Activated CD4-positive, alpha-beta T cell treated with anti-CD3 and anti-CD28 coated beads for 48 hours (primary cell): ENCODE results near the gene C1QTNF1.
"Not testable (repeated sequence)": the region's sequence is repeated elsewhere in the genome, so short reads cannot be mapped to it uniquely, and the experiment has no call there.

Experiments
- DNase-seq: peaks from one replicate; pipeline ENCODE4 v3.0.0-alpha.2; 2020

C1QTNF1 gene

DNA sequence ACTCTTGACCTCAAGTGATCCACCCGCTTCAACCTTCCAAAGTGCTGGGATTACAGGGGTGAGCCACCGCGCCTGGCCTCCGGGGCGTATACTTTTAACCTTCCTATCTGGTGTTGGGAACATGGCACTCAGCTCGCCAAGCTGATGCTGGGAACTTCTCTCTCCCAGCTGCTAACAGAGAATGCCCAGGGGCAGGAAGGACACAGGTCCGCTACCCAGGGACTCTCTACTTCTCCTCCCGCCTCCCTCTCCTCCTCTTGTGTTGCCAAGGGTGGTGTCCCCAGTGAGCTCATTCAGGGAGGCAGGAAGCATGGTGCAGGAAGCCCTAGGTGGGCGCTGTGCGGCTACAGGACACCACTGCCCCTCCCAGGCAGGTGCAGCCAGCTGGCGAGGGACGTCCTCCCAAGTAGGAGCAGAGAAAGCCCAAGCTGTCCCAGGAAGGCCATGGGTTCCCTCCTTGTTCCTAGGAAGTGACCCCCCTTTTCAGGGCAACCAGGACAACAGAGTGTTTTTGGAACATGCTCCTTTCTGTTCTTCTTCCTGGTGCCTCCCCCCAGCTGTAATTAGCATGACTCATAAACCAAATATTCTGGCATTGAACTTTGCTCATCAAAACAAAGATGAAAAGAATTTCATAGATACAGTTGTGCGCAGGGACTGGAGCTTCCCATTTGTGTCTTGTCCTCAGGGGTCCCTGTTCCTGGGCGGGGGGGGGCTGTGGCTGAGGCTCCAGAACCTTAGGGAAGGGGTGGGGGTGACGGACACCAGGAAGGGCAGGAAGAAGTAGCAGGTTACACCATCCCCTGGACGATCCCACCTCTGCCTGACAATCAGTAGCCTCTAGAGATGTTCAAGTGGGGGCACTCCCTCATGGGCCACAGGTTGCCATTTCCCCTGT, 2.7 kb downstream of the C1QTNF1 start:
- DNase-seq = no peak

DNA sequence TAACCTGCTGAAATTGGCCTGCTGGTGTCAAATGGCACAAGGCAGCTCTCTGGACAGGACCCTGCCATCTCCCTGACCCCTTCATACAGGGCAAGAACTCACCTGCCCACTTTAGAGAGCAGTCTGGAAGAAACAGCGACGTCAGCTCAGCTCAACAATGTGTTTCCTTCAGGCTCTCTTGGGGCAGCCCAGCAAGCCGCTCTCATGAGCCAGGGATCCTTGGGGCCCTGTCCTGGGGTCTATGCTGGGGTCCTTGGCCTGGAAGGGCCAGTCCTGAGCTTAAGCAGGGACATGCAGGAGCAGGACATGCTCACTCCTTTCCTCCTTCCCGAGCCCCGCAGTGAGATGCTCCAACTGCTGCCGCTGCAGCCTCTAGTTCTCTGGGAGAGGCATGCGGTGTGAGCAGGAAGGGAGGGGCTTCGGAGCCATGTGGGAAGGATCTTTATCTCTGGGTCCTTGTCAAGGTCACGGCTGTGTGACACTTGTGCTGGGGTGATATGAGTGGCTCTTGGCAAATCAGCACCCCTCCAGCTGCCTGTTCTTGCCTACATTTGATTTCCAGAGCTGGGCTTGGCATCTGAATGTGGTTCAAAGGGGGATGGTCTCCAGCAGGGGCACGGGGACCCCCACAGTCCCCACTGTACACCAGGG, 3.4 kb downstream of the C1QTNF1 start:
- DNase-seq = no peak

DNA sequence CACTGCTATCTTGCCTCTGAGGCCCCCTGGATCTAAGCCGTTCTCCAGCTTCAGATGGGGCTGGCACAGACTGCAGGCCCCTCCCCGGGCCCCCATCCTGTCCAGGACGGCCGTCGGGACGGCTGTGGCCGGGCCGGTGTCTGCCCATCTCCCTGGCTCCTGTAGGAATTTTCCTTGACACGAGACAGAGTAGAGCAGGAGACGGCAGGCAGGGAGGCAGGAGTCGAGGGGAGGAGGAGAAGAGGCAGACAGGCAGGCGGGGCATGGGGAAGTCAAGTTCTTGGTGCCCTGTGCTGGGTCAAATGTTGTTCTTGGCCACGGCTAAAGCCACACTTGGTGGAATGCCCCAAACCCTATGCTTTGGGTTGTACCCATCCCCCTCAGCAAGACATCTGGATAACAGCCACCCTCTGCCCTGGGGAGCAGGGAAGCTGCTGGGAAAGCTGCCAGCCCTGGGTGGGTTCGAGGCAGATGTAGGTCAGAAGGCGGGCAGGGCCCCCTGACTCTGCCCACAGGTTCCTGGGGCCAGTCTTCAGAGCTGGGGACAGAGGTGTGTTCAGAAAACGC, 4.0 kb downstream of the C1QTNF1 start:
- no peak for DNase-seq

DNA sequence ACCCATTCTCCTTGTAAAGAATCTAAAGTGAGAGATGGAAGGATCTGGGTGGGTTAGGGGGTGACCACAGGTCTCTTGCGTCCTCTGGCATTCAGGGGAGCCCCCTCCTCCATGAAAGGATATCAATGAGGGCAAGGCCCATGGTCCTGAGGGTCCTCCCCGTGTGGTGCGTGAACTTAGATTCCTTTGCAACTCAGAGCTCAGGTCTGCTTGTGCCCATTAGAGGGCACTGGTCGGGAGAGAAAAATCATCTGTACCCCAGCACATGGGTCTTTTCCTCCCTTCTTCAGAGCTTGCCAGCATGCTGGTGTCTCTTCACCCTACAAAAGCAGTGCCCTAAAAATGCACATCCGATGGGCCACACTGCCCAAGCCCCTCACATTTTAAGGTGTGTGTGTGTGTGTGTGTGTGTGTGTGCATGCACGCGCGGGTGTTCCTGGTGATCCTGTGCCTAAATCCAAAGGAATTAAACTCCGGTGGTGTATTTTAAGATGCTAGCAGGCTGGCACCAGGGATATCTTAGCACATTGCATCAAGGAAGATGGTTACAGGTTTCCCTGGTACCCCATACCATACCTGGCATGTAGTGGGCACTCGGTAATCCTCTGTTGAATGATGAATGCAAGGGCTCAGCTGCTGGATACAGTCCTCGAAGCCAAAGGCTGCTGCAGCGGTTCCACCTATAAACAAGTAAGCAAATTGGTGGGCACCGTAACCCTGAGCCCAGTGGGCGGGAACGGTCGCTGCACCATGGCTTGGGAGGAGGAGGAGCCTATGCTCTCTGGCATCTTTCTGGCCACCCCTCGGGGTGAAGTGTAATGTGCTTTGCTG, 4.7 kb downstream of the C1QTNF1 start:
- no peak for DNase-seq

DNA sequence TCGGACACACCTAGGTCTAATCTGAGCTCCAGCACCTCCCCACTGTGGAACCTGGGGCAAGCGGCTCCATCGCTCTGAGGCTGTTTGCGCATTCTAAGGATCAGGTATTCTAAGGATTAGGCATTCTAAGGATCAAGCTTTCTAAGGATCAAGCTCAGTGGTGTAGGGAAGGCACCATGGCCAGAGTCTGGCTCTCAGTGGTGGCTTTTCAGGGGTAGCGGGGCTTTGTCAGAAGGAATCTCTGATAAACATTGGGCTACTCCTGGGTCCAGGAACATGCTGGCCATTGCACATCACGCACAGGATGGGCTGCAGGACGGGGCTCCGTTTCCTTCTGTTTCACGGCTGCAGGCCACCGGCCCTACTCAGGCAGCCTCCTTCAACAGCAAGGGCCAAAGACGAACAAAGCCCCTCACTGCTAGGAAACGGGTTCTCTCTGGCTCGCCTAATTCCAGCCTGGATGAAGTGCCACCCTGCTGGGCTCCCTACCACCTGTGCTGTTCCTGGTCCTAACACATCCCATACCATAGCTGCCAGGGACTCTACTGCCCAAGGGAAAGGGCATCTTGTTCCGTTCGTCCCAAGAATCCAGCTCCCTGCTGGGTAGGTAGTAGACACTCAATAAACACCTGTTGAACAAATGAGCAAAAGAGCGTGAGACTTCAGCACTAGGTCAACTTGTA, 5.5 kb downstream of the C1QTNF1 start:
- no peak for DNase-seq

DNA sequence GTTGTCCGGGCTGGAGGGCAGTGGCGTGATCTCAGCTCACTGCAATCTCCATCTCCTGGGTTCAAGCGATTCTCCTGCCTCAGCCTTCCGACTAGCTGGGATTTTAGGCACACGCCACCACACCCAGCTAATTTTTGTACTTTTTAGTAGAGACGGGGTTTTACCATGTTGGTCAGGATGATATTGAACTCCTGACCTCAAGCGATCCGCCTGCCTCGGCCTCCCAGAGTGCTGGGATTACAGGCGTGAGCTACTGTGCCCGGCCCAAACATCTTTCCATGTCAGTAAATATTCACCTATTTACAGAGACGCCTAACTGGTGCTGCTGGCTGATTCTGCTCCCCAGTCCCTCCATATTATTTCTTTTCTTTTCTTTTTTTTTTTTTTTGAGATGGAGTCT, 6.7 kb downstream of the C1QTNF1 start:
- DNase-seq = not testable (repeated sequence)

DNA sequence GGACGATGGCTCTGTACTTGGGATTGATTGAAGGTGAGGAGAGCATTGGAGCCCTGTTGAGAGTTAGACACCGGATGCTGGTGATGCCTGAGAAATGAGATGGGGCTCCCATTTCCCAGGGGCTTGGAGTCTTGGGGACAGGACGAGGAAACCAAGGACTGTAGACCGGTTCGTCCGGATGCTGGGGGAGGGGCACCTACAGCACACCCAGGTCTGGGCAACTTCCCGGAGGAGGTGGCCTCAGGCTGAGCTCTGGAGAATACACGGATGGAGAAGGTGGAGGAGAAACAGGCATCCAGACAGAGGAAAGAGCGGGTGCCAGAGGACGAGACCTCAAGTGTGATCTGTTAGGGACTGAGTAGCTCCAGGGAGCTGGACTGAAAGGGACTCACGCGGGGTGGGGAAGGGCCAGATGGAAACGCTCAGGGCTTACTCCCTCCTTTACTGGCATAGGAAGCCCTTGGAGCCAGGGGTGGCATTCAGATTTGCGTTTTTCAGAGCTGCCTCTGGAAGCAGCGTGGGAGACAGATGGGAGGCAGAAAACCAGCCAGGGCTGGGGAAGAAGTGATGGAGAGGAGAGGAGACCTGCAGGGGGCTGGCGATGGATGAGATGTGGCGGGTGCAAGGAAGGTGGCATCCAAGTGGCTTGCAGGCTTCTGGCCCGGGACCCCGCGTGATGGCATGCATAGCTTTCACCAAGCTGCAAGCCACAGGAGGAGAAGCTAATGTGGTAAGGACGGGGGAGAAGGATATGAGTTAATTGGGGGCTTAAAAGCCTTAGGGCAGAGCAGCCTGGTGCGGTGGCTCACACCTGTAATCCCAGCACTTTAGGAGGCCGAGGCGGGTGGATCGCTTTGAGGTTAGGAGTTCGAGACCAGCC, 8.3 kb downstream of the C1QTNF1 start:
- DNase-seq = no peak

DNA sequence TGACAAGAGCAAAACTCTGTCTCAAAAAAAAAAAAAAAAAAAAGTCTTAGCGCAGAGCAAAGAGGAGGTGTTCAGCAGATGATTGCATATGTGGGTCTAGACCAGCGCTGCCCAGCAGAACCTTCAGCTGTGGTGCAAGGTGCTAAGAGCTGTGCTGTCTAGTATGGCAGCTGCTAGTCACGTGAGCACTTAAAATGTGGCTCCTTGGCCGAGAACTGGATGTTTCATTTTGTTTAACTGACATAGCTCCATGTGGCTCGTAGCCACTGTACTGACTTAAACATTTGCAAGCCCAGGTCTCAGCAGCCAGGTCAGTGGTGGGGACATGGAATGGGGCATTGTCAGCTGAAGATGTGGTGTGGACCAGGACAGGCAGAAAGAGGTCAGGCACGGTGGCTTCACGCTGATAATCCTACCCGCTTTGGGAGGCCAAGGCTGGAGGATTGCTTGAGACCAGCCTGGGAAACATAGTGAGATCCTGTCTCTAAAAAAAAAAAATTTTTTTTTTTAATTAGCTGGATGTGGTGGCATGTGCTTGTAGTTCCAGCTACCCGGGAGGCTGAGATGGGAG, 9.2 kb downstream of the C1QTNF1 start:
- no peak for DNase-seq

DNA sequence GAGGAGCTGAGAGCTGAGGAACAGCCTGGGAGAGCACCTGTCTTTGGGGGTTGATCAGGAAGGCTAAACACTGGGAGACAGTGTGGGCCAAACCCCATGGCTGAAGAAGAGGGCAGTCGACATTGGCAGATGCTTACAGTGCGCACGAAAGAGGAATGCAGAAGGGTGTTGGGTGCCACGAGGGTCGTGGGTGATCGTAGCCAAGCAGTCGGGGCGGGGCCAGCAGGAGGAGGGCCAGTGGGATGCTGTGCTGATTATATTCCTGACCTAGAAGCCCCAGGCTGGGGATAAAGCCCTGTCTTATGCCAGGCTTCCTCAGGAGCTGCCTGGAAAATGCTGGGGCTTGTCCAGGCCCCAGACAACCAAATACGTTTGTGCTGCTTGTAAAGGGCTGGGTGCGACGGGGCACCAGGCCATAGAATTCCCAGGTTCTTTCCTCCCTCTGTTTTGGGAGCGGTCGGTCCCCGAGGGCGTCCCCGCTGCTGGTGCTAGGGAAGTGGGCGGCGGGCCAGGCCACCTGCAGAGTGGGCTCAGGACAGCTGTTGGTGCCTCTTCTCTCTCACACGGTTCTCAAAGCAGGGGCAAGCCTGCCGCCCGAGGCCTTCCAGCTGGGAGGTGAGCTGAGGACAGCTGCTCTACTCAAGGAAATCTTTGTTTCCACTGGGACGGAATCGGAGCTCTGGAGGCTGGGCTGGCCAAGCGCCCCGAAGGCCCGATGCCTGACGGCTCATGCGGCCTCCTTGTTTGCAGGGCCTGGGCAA, 10.0 kb downstream of the C1QTNF1 start:
- DNase-seq = no peak

DNA sequence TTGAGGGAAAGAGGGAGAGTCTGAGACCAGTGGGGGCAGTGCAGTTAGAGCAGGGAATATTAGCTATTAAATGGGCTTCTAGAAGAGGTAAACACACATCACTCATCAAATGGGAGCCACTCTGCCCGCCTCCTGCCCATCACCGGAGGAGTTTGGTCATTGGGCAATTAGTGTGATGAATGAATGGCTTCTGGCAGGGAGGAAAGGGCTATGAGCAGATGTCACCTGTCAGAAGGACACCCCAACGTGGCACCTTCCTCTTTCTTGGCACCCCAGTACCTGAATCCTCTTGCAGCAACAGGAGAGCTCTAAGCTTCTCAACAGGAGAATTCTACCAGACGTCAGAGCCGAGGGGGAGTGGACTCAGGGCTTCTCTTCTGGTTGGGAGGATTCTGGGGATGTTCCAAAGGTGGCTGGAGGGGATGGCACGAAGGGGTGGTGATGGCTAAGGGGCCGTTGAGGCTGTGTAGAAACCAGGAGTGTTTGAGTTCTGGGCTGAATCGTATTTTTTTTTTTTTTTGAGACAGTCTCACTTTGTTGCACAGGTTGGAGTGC, 11.0 kb downstream of the C1QTNF1 start:
- no peak for DNase-seq

DNA sequence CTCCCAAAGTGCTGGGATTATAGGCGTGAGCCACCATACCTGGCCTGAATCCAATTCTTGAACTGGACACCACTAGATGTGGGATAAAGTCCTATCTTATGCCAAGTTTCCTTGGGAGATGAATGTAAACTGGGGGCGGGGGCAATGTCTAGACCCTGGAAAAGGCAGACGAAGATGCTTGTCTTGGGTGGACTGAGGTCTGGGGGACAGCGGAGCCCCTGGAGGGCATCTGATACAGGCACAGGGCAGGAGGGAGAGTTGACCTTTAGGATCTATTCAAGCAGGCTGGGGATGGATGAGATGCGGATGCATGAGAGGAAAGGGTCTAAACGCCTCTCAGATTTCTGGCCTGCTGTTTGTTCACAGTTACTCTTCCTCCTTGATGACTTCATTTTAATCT, 11.7 kb downstream of the C1QTNF1 start:
- no peak for DNase-seq

DNA sequence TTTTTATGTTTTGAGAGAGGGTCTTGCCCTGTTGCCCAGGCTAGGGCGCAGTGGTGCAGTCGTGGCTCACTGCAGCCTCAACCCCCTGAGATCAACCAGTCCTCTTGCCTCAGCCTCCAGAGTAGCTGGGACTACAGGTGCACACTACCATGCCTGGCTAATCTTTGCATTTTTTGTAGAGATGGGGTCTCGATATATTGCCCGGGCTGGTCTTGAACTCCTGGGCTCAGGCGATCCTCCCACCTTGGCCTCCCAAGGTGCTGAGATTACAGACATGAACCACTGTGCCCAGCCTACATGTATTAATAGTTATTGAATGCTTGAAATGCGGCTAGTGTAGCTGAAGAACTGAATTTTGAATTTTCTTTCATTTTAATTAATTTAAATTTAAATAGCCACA, 12.2 kb downstream of the C1QTNF1 start:
- no peak for DNase-seq

DNA sequence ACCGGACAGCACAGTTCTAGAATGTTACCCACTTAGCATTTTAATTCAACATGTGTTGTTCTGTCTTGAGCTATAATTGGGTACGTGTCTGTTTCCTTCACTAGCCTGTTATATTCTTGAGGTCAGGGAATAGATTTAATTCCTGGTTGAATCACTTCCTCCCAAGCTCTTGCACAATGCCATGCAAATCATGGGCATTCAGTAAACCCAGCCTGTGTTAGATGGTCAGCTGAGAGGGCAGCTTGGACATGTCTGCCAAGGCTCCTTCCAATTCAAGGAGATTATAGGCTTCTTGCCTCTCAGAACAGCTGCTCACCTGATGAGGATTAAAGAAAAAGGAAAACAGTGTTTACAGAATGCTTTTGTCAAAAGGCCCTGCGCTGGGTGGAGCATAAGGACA, 12.6 kb downstream of the C1QTNF1 start:
- no peak for DNase-seq

DNA sequence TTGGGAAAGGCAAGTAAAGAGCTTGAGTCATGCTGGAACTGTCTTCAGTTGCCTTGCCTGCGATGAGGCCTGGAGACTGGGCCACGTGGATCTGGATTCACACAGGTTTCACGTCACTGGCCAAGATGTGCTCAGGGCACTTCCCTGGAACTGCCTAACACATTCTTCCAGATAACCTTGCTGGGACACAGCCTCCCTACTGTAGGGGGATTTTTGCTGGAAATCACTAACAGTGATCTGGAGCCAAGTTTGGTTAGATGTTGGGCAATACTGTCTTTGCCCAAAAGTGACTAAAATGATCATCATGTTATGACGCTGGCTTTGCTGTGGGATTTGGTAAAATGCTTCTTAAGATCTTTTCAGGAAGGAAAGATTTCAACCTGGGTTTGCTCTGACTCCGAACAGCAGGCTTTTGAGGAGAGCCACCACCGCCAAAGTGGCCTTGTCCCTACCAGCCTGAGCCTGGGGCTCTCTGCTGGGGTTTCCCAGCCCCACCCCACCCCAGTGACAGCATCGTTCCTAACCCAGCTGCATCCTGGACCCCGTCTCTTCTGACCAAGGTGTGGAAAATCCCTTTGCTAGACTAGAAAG, 14.7 kb downstream of the C1QTNF1 start:
- DNase-seq = no peak

DNA sequence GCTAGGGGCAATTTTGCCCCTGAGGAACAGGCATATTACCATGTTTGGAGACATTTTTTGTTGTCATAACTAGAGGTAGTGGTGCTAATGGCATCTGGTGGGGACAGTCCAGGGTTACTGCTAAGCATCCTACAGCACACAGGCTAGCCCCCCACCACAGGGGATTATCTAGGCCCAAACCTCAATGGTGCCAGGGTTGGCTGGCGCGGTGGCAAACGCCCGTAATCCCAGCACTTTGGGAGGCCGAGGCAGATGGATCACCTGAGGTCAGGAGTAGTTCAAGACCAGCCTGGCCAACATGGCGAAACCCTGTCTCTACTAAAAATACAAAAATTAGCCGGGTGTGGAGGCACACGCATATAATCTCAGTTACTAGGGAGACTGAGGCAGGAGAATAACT, 15.2 kb downstream of the C1QTNF1 start:
- DNase-seq = no peak

DNA sequence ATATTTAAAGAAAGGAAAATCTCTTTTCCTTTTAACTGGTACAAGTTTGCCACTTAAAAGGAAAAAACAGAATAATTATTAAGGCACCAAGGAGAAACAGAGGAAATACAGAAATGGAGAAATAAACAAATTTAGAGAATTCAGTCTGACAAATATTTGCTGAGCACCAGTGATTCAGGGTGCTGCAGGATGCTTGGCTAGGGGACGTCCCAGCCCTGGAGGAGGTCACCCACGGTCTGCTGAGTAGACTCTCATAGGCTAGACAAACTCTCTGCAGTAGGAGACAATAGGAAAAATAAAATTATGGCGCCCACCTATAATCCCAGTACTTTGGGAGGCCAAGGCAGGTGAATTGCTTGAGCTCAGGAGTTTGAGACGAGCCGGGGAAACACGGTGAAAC, 15.9 kb downstream of the C1QTNF1 start:
- no peak for DNase-seq

DNA sequence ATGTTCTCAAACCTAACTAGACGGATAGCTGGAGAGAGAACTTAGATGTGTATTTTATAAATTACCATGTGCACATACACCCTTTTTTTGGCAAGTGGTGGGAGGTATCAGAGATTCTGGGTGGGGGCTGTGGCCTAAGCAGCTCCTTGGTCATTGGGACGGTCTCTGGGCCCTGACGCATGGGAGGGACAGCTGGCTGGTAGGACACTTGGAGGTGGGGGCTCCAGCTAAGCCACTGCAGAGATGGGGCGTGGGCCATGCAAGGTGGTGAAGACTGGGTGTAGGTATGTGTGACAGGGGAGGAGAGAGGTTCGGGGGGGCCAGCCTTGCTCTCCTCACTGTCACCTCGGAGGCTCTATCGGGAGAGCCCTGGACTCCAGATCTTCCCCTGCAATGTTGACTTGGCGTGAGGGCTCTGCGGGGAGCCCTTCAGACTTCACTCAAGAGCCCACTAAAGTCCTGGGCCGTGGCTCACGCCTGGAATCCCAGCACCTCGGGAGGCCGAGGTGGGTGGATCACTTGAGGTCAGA, 17.1 kb downstream of the C1QTNF1 start:
- DNase-seq = no peak

DNA sequence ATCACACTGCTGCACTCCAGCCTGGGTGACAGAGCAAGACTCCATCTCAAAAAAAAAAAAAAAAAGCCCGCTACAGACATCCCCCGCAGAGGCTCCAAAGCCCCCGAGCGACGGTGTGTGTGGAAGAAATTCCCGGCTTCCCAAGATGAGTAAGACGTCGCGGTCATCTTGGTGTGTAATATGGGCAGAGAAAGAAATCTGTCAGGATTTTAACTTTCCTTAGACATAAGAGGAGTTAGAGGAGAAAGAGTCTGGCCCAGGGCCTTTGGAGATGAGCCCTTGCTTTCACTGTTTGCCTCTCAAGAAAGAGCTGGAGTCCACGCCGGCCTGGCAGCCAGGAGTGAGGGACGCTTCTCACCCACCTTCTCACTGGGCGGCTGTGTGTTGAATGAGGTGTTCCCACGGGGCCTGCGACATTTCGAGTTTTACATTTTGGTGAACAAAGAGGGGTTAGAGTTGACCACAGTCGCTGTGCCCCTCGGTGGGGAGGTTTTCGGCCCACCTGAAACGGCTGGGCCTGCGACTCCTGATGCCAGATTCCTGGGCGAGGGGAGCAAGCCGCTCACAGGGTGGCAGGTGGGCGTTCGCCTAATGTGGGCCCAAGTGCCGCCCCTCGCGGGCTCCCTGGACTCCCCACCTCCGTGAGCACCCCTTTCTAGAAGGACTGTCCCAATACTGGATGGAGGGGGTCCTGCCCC, 17.9 kb downstream of the C1QTNF1 start:
- no peak for DNase-seq
